Stimulated activated naive B cell treated with anti-CD40 and anti-IgM and Interleukin-4, amounts not matched to agents 10 μg/mL and 1 μg/mL and 100 μg/mL, for 72 hours (primary cell): ENCODE measurements around the gene CRY2.

Source experiments
- ATAC-seq, 2 donors: fragments of 150-1000 bp; cut with Tn5 transposase; replicated peaks; 2 replicates each; pipeline ENCODE4 v1.10.0; 2021; ENCODE audit warnings: moderate library complexity in 1 of 2
- DNase-seq: peaks from one replicate; pipeline ENCODE4 v3.0.0; 2021
- H3K27ac Mint-ChIP-seq: one replicate; pipeline ENCODE4 v1.8.0; 2022; ENCODE audit warnings: mild to moderate bottlenecking, mixed read lengths
- H3K27me3 Mint-ChIP-seq, 2 donors: one replicate each; pipeline ENCODE4 v1.8.0; 2022; ENCODE audit warnings: mixed read lengths in 2 of 2
- H3K36me3 Mint-ChIP-seq, 2 donors: one replicate each; pipeline ENCODE4 v1.8.0; 2022; ENCODE audit warnings: mixed read lengths in 2 of 2, mild to moderate bottlenecking in 1 of 2
- H3K4me1 Mint-ChIP-seq, 2 donors: one replicate each; pipeline ENCODE4 v1.8.0; 2022; ENCODE audit warnings: mixed read lengths in 2 of 2, mild to moderate bottlenecking in 1 of 2
- H3K4me3 Mint-ChIP-seq, 2 donors: one replicate each; pipeline ENCODE4 v1.8.0; 2022; ENCODE audit warnings: mild to moderate bottlenecking in 2 of 2, mixed read lengths in 2 of 2, moderate library complexity in 1 of 2
- H3K9me3 Mint-ChIP-seq, 2 donors: one replicate each; pipeline ENCODE4 v1.8.0; 2022; ENCODE audit warnings: mixed read lengths in 2 of 2, mild to moderate bottlenecking in 1 of 2

Gene CRY2

DNA sequence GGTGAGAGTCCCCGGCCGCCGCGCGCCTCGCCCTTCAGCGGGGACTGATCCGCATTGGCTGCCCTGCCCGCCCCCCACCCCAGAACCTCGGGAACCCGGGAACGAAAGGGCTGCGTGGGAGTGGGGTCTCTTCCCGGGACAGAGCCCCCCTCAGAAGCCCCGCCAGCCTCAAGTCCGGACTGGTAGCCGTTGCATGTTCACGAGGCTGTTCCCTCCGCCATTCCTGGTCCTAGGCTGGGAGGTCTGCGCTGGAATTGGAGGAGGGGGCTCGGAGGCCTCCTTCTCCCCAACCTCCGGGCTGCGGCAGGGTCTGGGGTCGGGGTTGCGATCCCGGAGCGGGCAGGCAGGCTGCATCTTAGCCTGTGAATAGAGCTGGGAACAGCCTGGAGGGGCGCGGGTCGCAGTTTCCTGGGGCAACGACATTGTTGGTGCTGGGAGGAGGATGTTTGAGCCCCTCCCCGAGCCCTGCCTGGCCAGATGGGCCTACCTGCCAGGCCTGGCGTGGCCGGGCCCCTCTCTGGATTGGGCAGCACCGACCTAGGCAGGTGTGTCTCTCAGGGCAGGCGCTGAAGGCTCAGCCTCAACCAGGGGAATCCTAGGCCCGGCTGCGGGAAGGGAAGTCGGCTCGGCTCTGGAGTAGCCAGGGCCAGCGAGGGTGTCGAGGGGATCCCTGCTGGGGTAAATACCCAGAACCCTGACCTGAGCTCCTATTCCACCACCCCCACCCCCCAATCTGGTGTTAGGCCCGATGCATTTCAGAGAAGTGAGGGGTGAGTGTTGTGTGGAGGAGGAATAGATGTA lies 38.8 kb downstream of the CRY2 start:
- no peak for ATAC-seq
- no peak for DNase-seq
- peaks cover 6 to 12% of the 10 kb centered on the region in 2 donors for H3K27me3 Mint-ChIP-seq
- peaks cover 21 to 24% of the 10 kb centered on the region in 2 donors for H3K36me3 Mint-ChIP-seq
- peaks cover 12 to 18% of the 10 kb centered on the region in 2 donors for H3K4me1 Mint-ChIP-seq
- no peaks in the 10 kb centered on the region for H3K9me3 Mint-ChIP-seq
- no peak overlapping the region for H3K27ac Mint-ChIP-seq
- H3K4me3 Mint-ChIP-seq, result peak overlapping the region in 1 of 2 donors; percentile 61

DNA sequence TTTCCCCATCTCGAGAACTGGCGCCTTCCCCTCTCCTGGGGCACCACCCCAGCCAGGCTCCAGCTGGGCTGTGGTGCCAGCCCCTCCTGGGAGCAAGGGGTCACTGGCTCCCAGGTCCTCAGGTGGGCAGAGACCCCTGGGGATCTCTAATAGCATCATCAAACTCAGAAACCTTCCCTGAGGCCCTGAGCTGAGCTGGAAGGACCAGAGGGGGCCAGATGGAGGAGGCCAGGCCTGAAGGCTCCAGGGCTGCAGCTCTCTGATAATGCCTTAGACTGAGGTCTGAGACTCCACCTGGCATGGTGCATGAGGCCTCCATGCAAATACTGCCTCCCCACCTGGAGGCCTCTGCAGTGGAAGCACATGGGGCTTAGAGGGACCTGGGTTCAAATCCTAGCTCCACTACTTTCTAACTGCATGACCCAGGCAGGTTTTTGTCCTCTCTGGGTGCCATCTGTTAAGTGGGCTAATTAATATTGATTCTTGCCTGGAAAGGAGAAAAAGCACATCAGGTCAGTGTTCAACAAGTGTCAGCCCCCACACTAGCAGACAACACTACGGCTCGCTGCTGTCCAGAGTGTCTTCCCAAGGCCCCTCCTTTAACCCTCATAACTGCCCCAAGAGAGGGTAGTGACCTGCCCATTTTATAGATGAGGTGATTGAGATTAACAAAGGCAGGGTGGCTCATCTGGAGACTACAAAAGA lies 39.7 kb downstream of the CRY2 start:
- Mint-ChIP-seq H3K27me3 (peaks cover 6 to 16% of the 10 kb centered on the region in 2 donors), H3K9me3 (no peaks in the 10 kb centered on the region), H3K4me3 (no peak overlapping the region), H3K4me1 (peaks cover 12 to 18% of the 10 kb centered on the region in 2 donors), H3K27ac (no peak overlapping the region), H3K36me3 (peaks cover 14 to 20% of the 10 kb centered on the region in 2 donors)
- ATAC-seq (no peak), DNase-seq (no peak)

DNA sequence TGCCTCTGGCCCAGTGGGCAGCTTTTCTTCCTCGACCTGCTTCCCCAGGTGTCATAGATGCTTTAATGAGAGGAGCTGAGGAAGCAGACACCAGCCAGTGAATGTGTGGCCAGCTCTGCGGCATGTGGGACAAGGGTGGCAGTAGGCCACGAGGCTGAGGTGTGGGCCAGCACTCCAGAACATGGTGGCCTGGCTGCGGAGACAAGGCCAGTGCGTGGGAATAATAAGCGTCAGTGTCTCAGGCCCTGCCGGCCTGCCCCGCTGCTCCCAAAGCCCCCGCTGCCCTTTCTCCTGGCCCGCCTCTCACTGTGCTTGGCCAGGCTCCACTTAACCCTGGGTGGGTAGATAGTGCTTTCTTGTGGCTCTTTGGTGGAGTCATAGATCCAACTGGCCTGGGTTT lies 40.3 kb downstream of the CRY2 start:
- ATAC-seq, result no peak
- Mint-ChIP-seq H3K4me1 (peaks cover 12 to 18% of the 10 kb centered on the region in 2 donors), H3K27me3 (peaks cover 10 to 16% of the 10 kb centered on the region in 2 donors), H3K36me3 (peaks cover 8 to 14% of the 10 kb centered on the region in 2 donors), H3K4me3 (no peak overlapping the region), H3K27ac (no peak overlapping the region), H3K9me3 (no peaks in the 10 kb centered on the region)
- DNase-seq, result no peak

DNA sequence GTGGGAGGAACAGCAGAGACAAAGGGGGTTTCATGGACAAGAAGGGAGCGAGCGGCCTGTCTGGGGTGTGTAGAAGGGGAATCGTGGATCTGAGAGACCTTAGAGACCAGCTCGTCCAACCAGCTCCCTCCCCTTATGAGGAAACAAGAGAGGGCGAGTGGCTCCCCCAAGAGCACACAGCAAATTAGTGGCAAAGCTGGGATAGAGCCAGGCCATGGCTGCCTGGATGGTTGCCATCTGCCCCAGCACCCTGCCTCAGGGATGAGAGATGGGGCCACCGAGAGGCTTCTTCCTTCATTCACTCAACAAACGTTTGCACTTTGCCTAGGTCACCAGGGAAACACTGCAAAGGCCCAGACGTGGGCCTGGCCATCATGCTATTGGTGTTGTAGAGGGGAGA lies 42.3 kb downstream of the CRY2 start:
- DNase-seq (no peak), ATAC-seq (no peak)
- Mint-ChIP-seq H3K9me3 (no peaks in the 10 kb centered on the region), H3K27ac (no peak overlapping the region), H3K4me1 (peaks cover 7 to 9% of the 10 kb centered on the region in 2 donors), H3K36me3 (peaks cover 1 to 10% of the 10 kb centered on the region in 2 donors), H3K4me3 (no peak overlapping the region), H3K27me3 (peaks cover 19 to 32% of the 10 kb centered on the region in 2 donors)

DNA sequence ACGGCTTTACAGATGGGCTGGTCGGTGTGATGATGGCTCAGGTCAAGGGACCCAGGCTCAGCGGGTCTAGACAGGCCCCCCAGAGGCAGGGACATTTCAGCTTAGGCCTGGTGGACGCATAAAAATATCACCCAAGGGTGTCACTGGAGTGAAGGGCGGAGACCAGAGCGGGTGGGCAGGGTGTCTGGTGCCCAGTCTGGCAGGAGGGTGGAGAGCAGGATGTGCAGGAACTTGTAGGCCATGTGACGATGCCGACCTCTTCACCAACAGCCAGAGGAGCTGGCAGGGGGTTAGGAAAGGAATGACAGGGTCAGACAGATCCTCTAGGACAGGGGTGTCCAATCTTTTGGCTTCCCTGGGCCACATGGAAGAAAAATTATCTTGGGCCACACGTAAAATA lies 42.7 kb downstream of the CRY2 start:
- no peak for DNase-seq
- Mint-ChIP-seq H3K4me1 (peaks cover 3 to 5% of the 10 kb centered on the region in 2 donors), H3K27me3 (peaks cover 23 to 36% of the 10 kb centered on the region in 2 donors), H3K4me3 (no peak overlapping the region), H3K9me3 (no peaks in the 10 kb centered on the region), H3K36me3 (peaks cover 1 to 14% of the 10 kb centered on the region in 2 donors), H3K27ac (no peak overlapping the region)
- no peak for ATAC-seq

DNA sequence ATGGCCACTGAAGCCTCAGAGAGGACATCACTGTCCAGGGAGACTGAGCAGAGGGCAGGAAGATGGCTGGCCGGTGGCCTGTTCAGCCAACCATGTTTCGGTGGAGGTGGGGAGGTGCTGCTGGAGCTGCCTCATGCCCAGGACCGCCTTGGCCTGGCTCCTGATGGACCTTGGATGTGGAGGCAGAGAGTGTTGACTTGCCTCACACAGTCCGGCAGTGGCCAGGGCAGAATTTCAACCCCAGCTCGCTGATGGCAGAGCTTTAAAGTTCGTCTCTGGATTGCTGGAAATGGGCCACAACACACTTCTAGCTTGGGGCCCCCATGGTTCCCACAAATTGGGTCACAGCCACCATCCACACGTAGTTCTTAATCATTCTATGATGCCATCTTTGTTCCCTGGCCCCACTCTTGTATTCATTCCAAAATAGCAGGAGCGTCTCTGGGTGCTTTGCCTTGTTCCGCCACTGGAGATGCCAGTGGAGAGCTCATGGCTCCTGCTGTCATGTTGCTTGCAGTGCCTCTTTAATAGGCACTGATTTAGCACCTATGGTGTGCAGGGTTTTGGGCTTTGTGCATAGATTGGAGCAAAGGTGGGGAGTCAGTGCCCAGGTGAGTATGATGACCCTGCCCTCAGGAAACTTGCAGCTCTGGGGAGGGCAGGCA lies 43.7 kb downstream of the CRY2 start:
- H3K4me1 Mint-ChIP-seq, result no peaks in the 10 kb centered on the region

DNA sequence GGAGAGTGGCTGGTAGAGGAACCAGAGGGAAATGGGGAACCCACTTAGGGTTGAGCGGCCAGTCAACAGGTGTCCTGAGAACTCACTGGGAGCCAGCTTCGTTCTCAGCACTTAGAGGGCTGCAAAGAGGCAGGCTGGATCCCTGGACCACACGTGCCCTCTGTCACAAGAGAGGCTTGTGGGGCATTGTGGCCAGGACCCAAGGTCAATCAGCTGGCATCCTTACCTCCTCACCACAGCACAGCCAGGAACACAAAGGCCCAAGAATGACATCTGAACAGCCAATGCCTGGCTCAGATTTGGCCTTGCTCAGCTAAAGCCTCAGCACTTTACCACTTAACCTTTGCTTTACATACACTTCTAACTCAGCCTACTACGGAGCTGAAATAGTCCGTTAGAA lies 45.6 kb downstream of the CRY2 start:
- no peak overlapping the region for H3K27ac Mint-ChIP-seq
- ATAC-seq (no peak), DNase-seq (no peak)
- no peaks in the 10 kb centered on the region for H3K4me1 Mint-ChIP-seq
- no peak overlapping the region for H3K4me3 Mint-ChIP-seq
- H3K27me3 Mint-ChIP-seq, result peaks cover 28 to 58% of the 10 kb centered on the region in 2 donors
- H3K9me3 Mint-ChIP-seq, result no peaks in the 10 kb centered on the region
- peaks cover 1 to 16% of the 10 kb centered on the region in 2 donors for H3K36me3 Mint-ChIP-seq

More for the DNA sequence above, 43.7 kb downstream of the CRY2 start:
- H3K9me3 Mint-ChIP-seq, result no peaks in the 10 kb centered on the region
- peaks cover 1 to 16% of the 10 kb centered on the region in 2 donors for H3K36me3 Mint-ChIP-seq
- ATAC-seq (no peak), DNase-seq (no peak)
- H3K27me3 Mint-ChIP-seq, result peaks cover 26 to 46% of the 10 kb centered on the region in 2 donors
- H3K27ac Mint-ChIP-seq, result no peak overlapping the region
- H3K4me3 Mint-ChIP-seq, result no peak overlapping the region

DNA sequence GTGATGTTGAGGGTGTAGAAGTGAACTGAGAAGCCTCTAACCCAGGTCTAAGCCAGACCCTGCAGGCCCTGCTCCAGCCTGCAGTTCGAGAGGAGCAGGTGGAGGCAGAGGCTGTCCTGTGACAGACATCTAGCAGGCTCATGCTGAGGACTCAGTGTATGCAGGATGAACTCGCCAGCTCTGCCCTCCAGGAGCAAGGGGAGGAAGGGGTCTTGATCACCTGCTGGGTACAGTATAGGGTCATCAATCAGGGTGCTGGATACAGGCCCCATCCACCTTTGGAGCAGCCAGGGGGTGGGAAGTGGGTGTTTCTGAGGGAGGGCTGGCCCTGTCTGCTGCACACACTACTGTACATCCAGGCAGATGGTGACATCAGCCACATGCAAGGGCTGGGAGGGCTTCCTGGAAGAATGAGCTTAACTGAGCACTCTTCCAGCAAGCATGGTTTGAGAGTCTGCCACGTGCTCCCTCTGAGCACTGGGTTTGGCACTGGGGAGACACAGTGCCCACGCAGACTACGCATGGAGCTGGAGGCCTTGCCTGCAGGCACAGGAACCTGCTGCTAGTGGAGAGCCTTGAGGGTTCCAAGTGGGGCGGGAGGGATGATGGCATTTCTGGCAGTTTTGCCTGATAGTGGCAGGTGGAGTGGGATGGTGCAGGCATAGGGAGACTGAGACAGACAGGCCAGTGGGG lies 47.4 kb downstream of the CRY2 start:
- Mint-ChIP-seq H3K4me1 (peaks cover 6 to 10% of the 10 kb centered on the region in 2 donors), H3K9me3 (no peaks in the 10 kb centered on the region), H3K27me3 (peaks cover 30 to 64% of the 10 kb centered on the region in 2 donors), H3K4me3 (no peak overlapping the region), H3K27ac (no peak overlapping the region), H3K36me3 (peaks cover 1 to 16% of the 10 kb centered on the region in 2 donors)
- DNase-seq (no peak), ATAC-seq (no peak)

DNA sequence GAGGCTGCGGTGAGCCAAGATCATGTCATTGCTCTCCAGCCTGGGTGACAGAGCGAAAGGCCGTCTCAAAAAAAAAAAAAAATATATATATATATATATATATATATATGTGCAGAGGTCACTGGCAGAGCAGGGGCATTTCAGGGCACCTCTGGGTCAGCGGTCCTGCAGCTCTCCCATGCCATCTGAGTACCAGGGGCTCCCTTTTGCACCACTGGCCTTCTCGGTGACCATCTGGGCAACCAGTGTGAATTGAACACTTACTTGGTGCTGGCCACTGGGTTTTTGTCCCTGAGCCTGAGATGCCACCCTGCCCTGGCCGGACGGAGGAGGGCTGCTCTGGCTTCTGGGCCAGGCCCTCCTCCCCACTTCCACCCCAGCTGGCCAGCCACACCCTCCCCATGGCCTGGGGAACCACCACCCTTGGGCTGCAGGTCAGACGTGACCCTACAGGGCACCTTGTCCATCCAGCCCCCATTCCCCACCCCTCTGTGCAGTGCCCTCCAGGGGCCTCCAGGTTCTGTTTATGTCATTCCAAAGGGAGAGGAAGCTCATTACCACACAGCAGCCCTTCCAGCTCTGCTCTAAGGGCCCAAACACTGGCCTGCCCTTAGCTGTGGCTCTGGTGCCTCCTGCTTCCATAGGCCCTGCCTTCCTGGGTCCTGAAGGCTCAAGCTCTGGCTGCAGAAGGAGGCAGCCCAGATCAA lies 48.4 kb downstream of the CRY2 start:
- Mint-ChIP-seq H3K4me1 (peaks cover 9 to 16% of the 10 kb centered on the region in 2 donors), H3K27me3 (peaks cover 25 to 63% of the 10 kb centered on the region in 2 donors), H3K27ac (no peak overlapping the region), H3K4me3 (no peak overlapping the region), H3K36me3 (peaks cover 0 to 11% of the 10 kb centered on the region in 2 donors), H3K9me3 (no peaks in the 10 kb centered on the region)
- ATAC-seq (no peak), DNase-seq (no peak)

DNA sequence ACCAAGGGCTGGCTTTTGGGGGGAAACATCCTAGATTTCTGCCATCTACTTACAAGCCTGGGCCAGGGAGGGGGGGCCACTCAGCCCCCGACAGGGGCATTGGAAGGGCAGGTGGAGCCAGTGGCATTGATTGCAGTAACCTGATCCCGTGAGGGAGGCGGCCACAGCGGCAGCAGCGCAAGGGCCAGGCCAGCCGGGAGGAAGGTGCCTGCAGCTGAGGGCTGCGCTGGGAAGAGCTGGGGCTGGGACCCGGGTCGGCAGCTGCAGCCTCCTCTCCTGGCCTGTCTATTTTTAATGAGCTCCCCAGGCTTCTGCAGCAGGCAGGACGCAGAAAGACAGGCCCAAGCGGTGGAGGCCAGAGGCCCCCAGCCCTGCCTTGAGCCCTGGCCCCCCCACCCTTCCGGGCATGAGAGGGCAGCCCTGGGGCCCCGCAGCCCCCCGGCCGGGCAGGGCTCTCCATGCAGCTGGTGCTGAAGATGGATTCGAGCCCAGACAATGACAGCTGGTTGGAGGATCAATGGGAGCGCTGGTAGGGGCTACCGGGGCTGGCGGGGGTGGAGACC lies 49.2 kb downstream of the CRY2 start:
- ATAC-seq (no peak), DNase-seq (no peak)
- H3K27me3 Mint-ChIP-seq, result peaks cover 25 to 61% of the 10 kb centered on the region in 2 donors
- no peak overlapping the region for H3K27ac Mint-ChIP-seq
- H3K36me3 Mint-ChIP-seq, result peaks cover 0 to 7% of the 10 kb centered on the region in 2 donors
- H3K9me3 Mint-ChIP-seq, result no peaks in the 10 kb centered on the region
- H3K4me3 Mint-ChIP-seq, result no peak overlapping the region
- H3K4me1 Mint-ChIP-seq, result peaks cover 9 to 19% of the 10 kb centered on the region in 2 donors

DNA sequence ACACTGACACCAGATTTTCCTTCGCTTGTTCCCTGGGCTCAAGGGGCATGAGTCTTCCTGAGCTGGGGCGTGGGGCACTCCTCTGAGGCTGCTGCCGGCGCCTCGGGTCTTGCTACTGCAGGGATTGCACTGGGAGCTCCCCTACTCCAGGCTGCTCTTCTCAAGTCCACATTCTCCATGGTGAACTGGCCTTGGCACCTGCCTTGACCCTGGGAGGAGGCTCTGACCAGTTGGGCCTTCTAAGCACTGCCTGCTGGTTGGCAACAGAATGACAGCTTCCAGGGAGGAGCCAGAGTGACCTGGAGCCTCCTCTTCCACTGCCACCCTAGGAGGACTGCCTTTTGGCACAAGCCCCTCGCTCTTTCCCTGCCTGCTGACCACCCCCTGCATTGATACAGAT lies 50.3 kb downstream of the CRY2 start:
- peaks cover 0 to 7% of the 10 kb centered on the region in 2 donors for H3K36me3 Mint-ChIP-seq
- no peaks in the 10 kb centered on the region for H3K9me3 Mint-ChIP-seq
- no peak overlapping the region for H3K4me3 Mint-ChIP-seq
- no peak for ATAC-seq
- peaks cover 9 to 19% of the 10 kb centered on the region in 2 donors for H3K4me1 Mint-ChIP-seq
- H3K27ac Mint-ChIP-seq, result no peak overlapping the region
- no peak for DNase-seq
- H3K27me3 Mint-ChIP-seq, result peaks cover 21 to 61% of the 10 kb centered on the region in 2 donors

DNA sequence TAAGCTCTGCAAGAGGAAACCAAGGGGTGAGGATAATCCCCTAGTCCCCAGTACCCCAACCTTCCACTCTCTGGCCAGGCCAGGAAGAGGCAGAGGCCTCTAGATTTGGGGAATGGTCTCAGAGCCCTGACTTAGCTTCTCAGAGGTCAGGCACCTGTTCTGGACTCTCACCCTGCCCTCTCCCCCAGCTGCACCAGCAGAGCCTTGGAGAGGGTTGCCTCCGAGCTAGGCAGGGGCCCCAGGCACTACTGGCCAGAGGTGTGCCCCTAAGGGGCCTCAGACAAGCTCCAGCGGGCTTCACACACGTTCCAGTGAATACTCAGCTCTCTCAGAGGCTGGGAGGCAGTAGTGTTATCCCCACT lies 51.8 kb downstream of the CRY2 start:
- peak overlapping the region; percentile 75 to 84 for H3K4me3 Mint-ChIP-seq
- DNase-seq (no peak), ATAC-seq (peak in 1 of 2 donors; percentile 4)
- peaks cover 1 to 7% of the 10 kb centered on the region in 2 donors for H3K36me3 Mint-ChIP-seq
- peak overlapping the region; percentile 73 for H3K27ac Mint-ChIP-seq
- no peaks in the 10 kb centered on the region for H3K9me3 Mint-ChIP-seq
- H3K4me1 Mint-ChIP-seq, result peaks cover 9 to 19% of the 10 kb centered on the region in 2 donors
- peaks cover 15 to 49% of the 10 kb centered on the region in 2 donors for H3K27me3 Mint-ChIP-seq
